OCI-LY3 (cell line): ENCODE results near the gene SLF2.

Source experiments
- EZH2phosphoT487 ChIP-seq: fragments of 200-600 bp; shearing (Covaris generic); IDR thresholded peaks from 2 replicates; pipeline ENCODE4 v1.6.1; 2018; ENCODE audit warnings: antibody characterized with exemption, mixed run types, low read depth
- TF ChIP-seq, protein P1 (sequence below): fragments of 200-600, 300-600 bp; sonication (generic); IDR thresholded peaks from 2 replicates; pipeline ENCODE4 v1.5.1; 2014; ENCODE audit warnings: antibody characterized with exemption, low read length, low read depth

DNA sequence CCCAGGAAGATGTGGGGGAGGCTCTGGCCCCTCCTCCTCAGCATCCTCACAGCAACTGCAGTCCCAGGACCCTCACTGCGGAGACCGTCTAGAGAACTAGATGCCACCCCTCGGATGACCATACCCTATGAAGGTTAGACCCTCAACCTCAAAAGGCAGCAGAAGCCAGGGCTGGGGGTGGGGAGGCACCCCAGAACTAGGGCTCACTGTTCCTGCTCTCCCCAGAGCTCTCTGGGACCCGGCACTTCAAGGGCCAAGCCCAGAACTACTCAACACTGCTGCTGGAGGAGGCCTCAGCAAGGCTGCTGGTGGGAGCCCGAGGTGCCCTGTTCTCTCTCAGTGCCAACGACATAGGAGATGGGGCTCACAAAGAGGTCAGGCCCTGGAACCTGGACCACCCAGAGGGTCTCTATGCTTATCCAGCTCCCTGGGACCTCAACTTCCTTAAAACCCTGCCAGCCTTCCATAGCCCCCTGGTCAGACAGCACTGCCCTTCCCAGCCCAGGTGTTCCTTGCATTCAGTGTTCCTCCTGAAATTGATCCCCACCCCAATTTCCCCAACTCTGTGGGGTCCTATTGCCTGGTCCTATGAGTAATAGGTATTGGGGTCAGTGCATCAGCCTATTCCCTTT lies 60.3 kb downstream of the SLF2 start:
- TF ChIP-seq, protein P1, sequence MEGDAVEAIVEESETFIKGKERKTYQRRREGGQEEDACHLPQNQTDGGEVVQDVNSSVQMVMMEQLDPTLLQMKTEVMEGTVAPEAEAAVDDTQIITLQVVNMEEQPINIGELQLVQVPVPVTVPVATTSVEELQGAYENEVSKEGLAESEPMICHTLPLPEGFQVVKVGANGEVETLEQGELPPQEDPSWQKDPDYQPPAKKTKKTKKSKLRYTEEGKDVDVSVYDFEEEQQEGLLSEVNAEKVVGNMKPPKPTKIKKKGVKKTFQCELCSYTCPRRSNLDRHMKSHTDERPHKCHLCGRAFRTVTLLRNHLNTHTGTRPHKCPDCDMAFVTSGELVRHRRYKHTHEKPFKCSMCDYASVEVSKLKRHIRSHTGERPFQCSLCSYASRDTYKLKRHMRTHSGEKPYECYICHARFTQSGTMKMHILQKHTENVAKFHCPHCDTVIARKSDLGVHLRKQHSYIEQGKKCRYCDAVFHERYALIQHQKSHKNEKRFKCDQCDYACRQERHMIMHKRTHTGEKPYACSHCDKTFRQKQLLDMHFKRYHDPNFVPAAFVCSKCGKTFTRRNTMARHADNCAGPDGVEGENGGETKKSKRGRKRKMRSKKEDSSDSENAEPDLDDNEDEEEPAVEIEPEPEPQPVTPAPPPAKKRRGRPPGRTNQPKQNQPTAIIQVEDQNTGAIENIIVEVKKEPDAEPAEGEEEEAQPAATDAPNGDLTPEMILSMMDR: no peak
- no peak for TF ChIP-seq EZH2phosphoT487
